ENCODE measurements around the gene FXYD7. TPM values are rescaled to one million over a fixed set of nuclear protein-coding genes. Genes with fewer than 3 reads are reported as not detected.

FXYD7 gene
- total and polyA plus RNA-seq, 2 experiments from 2014 or later = 0.22 to 0.27 TPM

DNA sequence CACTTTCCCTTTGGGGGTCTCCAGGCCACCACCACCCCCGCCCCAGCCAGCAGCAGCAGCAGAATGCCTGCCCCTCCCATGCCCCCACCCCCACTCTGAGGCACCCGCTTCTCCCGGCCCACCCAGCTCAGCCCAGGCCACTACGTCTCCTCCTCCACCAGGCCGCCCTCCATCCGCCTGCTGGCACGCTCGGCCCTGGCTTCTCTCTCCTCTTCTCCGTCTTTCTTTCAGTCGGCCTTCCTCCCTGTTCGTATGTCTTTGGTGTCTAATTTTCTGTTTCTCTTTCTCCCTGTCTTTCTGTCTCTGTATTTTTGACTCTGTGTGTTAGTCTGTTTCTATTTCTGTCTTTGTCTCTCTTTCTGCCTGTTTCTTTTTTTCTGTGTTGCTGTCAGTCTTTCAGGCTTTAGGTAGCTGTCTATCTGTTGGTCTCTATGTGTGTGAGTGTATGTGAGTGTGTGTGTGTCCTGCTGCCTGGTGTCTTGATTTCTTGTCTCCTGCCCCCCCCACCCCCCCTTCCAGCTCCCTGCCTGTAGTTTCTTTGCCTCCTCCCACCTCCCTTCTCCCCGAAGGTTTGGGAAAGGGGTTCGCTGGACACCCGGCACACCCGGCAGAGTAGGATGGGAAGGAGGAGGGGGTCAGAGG lies 8.3 kb upstream of the FXYD7 start, which contains the start of gene LGI4:
Gene LGI4, minus strand, starts transcription at position 459 of the 642 bp plus-strand sequence. Its CDS starts 379 bp downstream, at position 80.
- Histone ChIP-seq H3K27ac (peak within 1 kb of the TSS; percentile 71), H3K4me1 (ENCODE audit: insufficient read depth) (peaks cover 45% of the 10 kb centered on the region), H3K79me2 (no peaks in the 10 kb centered on the region), H3K36me3 (replicated peaks; ENCODE audit: insufficient read depth, low read depth) (no peaks in the 10 kb centered on the region), H3K27me3 (no peaks in the 10 kb centered on the region), H2AFZ (no peak within 1 kb of the TSS), H3K9me2 (replicated peaks; ENCODE audit: insufficient read depth) (no peaks in the 10 kb centered on the region), H3K4me2 (peak within 1 kb of the TSS; percentile 69), H3K9me3 (ENCODE audit: low read depth) (no peaks in the 10 kb centered on the region), H4K20me1 (ENCODE audit: insufficient read depth, poor library complexity, severe bottlenecking) (no peaks in the 10 kb centered on the region), H3K4me3 (no peak within 1 kb of the TSS)
- no peak for DNase-seq (ENCODE audit: low spot score)
- WGBS (ENCODE audit: low lambda C conversion rate, missing lambda C conversion rate) = 71% methylated on average over 12 of the region's 15 CpGs
- TF ChIP-seq EZH2phosphoT487 (IDR thresholded peaks at IDR 0.05; ENCODE audit: low read depth, severe bottlenecking, unreplicated experiment) (no peak), EZH2 (IDR thresholded peaks at IDR 0.05; ENCODE audit: borderline replicate concordance) (no peak)
- TF ChIP-seq, protein P1, sequence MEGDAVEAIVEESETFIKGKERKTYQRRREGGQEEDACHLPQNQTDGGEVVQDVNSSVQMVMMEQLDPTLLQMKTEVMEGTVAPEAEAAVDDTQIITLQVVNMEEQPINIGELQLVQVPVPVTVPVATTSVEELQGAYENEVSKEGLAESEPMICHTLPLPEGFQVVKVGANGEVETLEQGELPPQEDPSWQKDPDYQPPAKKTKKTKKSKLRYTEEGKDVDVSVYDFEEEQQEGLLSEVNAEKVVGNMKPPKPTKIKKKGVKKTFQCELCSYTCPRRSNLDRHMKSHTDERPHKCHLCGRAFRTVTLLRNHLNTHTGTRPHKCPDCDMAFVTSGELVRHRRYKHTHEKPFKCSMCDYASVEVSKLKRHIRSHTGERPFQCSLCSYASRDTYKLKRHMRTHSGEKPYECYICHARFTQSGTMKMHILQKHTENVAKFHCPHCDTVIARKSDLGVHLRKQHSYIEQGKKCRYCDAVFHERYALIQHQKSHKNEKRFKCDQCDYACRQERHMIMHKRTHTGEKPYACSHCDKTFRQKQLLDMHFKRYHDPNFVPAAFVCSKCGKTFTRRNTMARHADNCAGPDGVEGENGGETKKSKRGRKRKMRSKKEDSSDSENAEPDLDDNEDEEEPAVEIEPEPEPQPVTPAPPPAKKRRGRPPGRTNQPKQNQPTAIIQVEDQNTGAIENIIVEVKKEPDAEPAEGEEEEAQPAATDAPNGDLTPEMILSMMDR (IDR thresholded peaks at IDR 0.05; ENCODE audit: poor library complexity) = no peak

DNA sequence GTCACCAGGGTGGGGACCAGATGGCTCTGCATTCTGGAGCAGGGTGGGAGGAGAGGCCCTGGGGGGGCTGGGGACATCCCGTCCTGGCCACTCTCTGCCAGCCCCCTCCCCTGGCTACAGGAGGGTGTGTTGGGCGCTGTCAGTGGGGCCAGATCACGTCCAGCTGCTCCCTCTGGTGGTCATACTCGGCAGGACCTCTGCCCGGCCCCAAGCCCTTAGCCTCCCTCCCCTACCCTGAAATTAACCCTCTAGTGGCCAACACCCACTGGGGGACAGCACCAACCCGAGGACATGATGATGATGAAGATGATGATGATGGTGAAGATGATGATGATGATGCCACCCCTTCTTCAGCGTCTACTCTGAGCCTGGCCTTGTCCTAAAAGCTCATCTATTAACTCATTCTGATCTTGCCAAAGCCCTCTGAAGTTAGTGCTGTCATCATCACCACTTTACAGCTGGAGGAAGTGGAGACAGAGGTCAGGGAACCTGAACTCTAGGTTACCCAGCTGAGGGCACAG lies 7.6 kb upstream of the FXYD7 start:
- H3K27ac ChIP-seq = peak overlapping the region; percentile 41
- H3K9me2 ChIP-seq (replicated peaks; ENCODE audit: insufficient read depth) = no peaks in the 10 kb centered on the region
- TF ChIP-seq, protein P1 (IDR thresholded peaks at IDR 0.05; ENCODE audit: poor library complexity) = peak; percentile 87
- TF ChIP-seq EZH2phosphoT487 (IDR thresholded peaks at IDR 0.05; ENCODE audit: low read depth, severe bottlenecking, unreplicated experiment) = no peak
- no peaks in the 10 kb centered on the region for H3K79me2 ChIP-seq
- H3K9me3 ChIP-seq (ENCODE audit: low read depth) = no peaks in the 10 kb centered on the region
- H2AFZ ChIP-seq = no peak overlapping the region
- H3K4me3 ChIP-seq = no peak overlapping the region
- H3K4me2 ChIP-seq = peak overlapping the region; percentile 69
- no peaks in the 10 kb centered on the region for H3K27me3 ChIP-seq
- peaks cover 40% of the 10 kb centered on the region for H3K4me1 ChIP-seq (ENCODE audit: insufficient read depth)
- no peaks in the 10 kb centered on the region for H4K20me1 ChIP-seq (ENCODE audit: insufficient read depth, poor library complexity, severe bottlenecking)
- WGBS (ENCODE audit: low lambda C conversion rate, missing lambda C conversion rate) = 1% methylated on average over 5 of the region's 7 CpGs
- DNase-seq (ENCODE audit: low spot score) = peak; percentile 88
- no peaks in the 10 kb centered on the region for H3K36me3 ChIP-seq (replicated peaks; ENCODE audit: insufficient read depth, low read depth)

DNA sequence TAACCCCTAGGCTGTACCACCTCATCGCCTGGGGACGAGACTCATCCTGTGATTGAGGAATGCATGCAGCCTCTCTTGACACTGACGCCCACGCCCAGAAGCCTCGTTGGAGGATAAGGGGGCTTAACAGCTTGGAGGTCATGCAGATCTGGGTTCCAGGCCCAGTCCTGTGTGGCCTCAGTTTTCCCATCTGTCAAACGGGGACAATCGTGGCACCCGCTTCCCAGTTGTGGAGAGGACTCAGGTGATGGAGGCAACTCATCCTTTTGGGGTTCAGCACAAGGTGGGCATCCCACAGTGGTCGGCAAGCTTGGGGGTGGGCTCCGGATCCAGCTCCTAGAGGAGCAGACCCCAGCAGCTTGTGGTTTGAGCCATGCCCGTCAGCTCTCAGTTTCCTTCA lies 6.8 kb upstream of the FXYD7 start:
- H3K9me2 ChIP-seq (replicated peaks; ENCODE audit: insufficient read depth) = no peaks in the 10 kb centered on the region
- H3K27ac ChIP-seq = peak overlapping the region; percentile 71
- H3K4me2 ChIP-seq = no peak overlapping the region
- no peaks in the 10 kb centered on the region for H3K36me3 ChIP-seq (replicated peaks; ENCODE audit: insufficient read depth, low read depth)
- no peak for DNase-seq (ENCODE audit: low spot score)
- H3K4me3 ChIP-seq = no peak overlapping the region
- no peaks in the 10 kb centered on the region for H4K20me1 ChIP-seq (ENCODE audit: insufficient read depth, poor library complexity, severe bottlenecking)
- H3K9me3 ChIP-seq (ENCODE audit: low read depth) = no peaks in the 10 kb centered on the region
- H3K27me3 ChIP-seq = no peaks in the 10 kb centered on the region
- TF ChIP-seq, protein P1 (IDR thresholded peaks at IDR 0.05; ENCODE audit: poor library complexity) = no peak
- no peak for TF ChIP-seq EZH2 (IDR thresholded peaks at IDR 0.05; ENCODE audit: borderline replicate concordance)
- TF ChIP-seq EZH2phosphoT487 (IDR thresholded peaks at IDR 0.05; ENCODE audit: low read depth, severe bottlenecking, unreplicated experiment) = no peak
- WGBS (ENCODE audit: low lambda C conversion rate, missing lambda C conversion rate) = 87% methylated on average over 11 of the region's 11 CpGs
- no peak overlapping the region for H2AFZ ChIP-seq
- H3K4me1 ChIP-seq (ENCODE audit: insufficient read depth) = peaks cover 35% of the 10 kb centered on the region
- no peaks in the 10 kb centered on the region for H3K79me2 ChIP-seq
